GM23248 (cell line): ENCODE measurements around the gene MLLT6. TPM values are rescaled to one million over a fixed set of nuclear protein-coding genes. Genes with fewer than 3 reads are reported as not detected.
A peak's percentile ranks its signal among the peaks of the same experiment; 100 is the strongest.

Experiments
- DNase-seq: peaks from one replicate; pipeline ENCODE4 v3.0.0-alpha.2; 2015
- H2AFZ ChIP-seq: fragments of 200-600 bp; sonication (generic); 2 replicates; pipeline ENCODE4 v1.6.1; 2016; ENCODE audit warnings: antibody characterized with exemption
- H3F3A ChIP-seq: fragments of 200-600 bp; sonication (generic); 2 replicates; pipeline ENCODE4 v1.6.1; 2016; ENCODE audit warnings: mild to moderate bottlenecking, antibody characterized with exemption, mixed run types; ENCODE audit not compliant: insufficient read depth
- H3K27ac ChIP-seq: fragments of 200-600 bp; sonication (generic); 2 replicates; pipeline ENCODE4 v1.5.1; 2016; ENCODE audit warnings: mild to moderate bottlenecking
- H3K27me3 ChIP-seq: fragments of 200-600 bp; sonication (generic); replicated peaks from 2 replicates; pipeline ENCODE4 v1.6.1; 2016; ENCODE audit warnings: mild to moderate bottlenecking; ENCODE audit not compliant: insufficient read depth
- H3K36me3 ChIP-seq: fragments of 200-600 bp; sonication (generic); 2 replicates; pipeline ENCODE4 v1.6.1; 2016; ENCODE audit warnings: low read depth, mild to moderate bottlenecking
- H3K4me1 ChIP-seq: fragments of 200-600 bp; sonication (generic); 2 replicates; pipeline ENCODE4 v1.6.1; 2016; ENCODE audit warnings: mild to moderate bottlenecking; ENCODE audit not compliant: insufficient read depth
- H3K4me2 ChIP-seq: fragments of 200-600 bp; sonication (generic); one replicate; pipeline ENCODE4 v1.6.1; 2016; ENCODE audit warnings: mild to moderate bottlenecking; ENCODE audit not compliant: unreplicated experiment
- H3K4me3 ChIP-seq: fragments of 200-600 bp; sonication (generic); 2 replicates; pipeline ENCODE4 v1.5.1; 2016; ENCODE audit warnings: mild to moderate bottlenecking
- H3K79me2 ChIP-seq: fragments of 200-600 bp; sonication (generic); 2 replicates; pipeline ENCODE4 v1.6.1; 2016; ENCODE audit warnings: mild to moderate bottlenecking; ENCODE audit not compliant: insufficient read depth
- H3K9ac ChIP-seq: fragments of 200-600 bp; sonication (generic); 2 replicates; pipeline ENCODE4 v1.6.1; 2016; ENCODE audit warnings: mild to moderate bottlenecking
- H3K9me2 ChIP-seq: fragments of 200-600 bp; sonication (generic); 2 replicates; pipeline ENCODE4 v1.6.1; 2016; ENCODE audit warnings: mixed run types, mild to moderate bottlenecking, moderate library complexity; ENCODE audit not compliant: insufficient read depth
- H3K9me3 ChIP-seq: fragments of 200-600 bp; sonication (generic); one replicate; pipeline ENCODE4 v1.6.1; 2017; ENCODE audit warnings: low read depth
- H4K20me1 ChIP-seq: fragments of 200-600 bp; sonication (generic); 2 replicates; pipeline ENCODE4 v1.6.0; 2016; ENCODE audit not compliant: insufficient read depth
- EZH2 ChIP-seq: fragments of 200-600 bp; sonication (generic); IDR thresholded peaks from 2 replicates; pipeline ENCODE4 v1.6.1; 2018; ENCODE audit warnings: antibody characterized with exemption, mild to moderate bottlenecking; ENCODE audit not compliant: insufficient read depth, poor library complexity, severe bottlenecking
- EZH2phosphoT487 ChIP-seq: fragments of 200-600 bp; sonication (generic); IDR thresholded peaks from 2 replicates; pipeline ENCODE4 v1.6.1; 2018; ENCODE audit warnings: antibody characterized with exemption, moderate library complexity, mild to moderate bottlenecking, low read depth; ENCODE audit not compliant: insufficient read depth
- WGBS, 2 experiments: methylation state at CpG; one replicate each; pipeline ENCODE4 v1.1.6; 2015 to 2017; ENCODE audit warnings: low lambda C conversion rate in 2 of 2, low coverage in 1 of 2; ENCODE audit errors: missing lambda C conversion rate in 2 of 2; 5-methylcytosine and 5-hydroxymethylcytosine counted together
- in situ Hi-C: fragments of 300-500 bp; cut with MboI; formaldehyde crosslinking; loops from 2 replicates; pipeline ENCODE4 v1.15.0; 2020
- polyA plus RNA-seq: library from polyadenylated mRNA; unstranded; fragments of >200 nt; fragmentation: Nextera tagmentation; extraction: Ambion mirVana; gene quantifications from 2 replicates; pipeline ENCODE4 v1.2.1, GENCODE V29; 2016
- total RNA-seq: library from RNA; depleted of rRNA; stranded (reverse); fragments of >200 nt; shearing (Covaris generic); gene quantifications from 2 replicates; pipeline ENCODE4 v1.2.3, GENCODE V29; 2014

MLLT6 gene
- total and polyA plus RNA-seq, 2 experiments from 2014 or later: 3.1 to 18.9 TPM

GRCh38 chr17:38671939-38672720, 32.9 kb upstream of the MLLT6 start:
- no peaks in the 10 kb centered on the region for H3K9me3 ChIP-seq
- H3K27me3 ChIP-seq: peaks cover 13% of the 10 kb centered on the region; the same call in 1 of the 2 replicates
- H3K4me2 ChIP-seq: no peak overlapping the region
- TF ChIP-seq EZH2phosphoT487 (no peak), EZH2 (no peak)
- H3K79me2 ChIP-seq: no peaks in the 10 kb centered on the region
- no peaks in the 10 kb centered on the region for H3K9me2 ChIP-seq
- no peak overlapping the region for H3K27ac ChIP-seq
- WGBS, 2 experiments: 86 to 88% methylated on average over 11 to 12 of the region's 12 CpGs
- in situ Hi-C loops: no loop called here
- 0 out of 2 replicates have a peak, but pooled peaks cover 3% of the 10 kb centered on the region for H3K4me1 ChIP-seq
- no peak overlapping the region for H3K9ac ChIP-seq
- no peaks in the 10 kb centered on the region for H4K20me1 ChIP-seq
- H3F3A ChIP-seq: peaks cover 11% of the 10 kb centered on the region; the same call in 1 of the 2 replicates
- no peaks in the 10 kb centered on the region for H3K36me3 ChIP-seq
- H2AFZ ChIP-seq: no peak overlapping the region
- no peak overlapping the region for H3K4me3 ChIP-seq
- DNase-seq: no peak

GRCh38 chr17:38672788-38673706, 32.0 kb upstream of the MLLT6 start:
- no peaks in the 10 kb centered on the region for H3K79me2 ChIP-seq
- DNase-seq: no peak
- H3K36me3 ChIP-seq: no peaks in the 10 kb centered on the region
- H3K9me3 ChIP-seq: no peaks in the 10 kb centered on the region
- H3K4me1 ChIP-seq: 0 out of 2 replicates have a peak, but pooled peaks cover 3% of the 10 kb centered on the region
- H3K4me2 ChIP-seq: peak overlapping the region; percentile 74
- 18 to 29% methylated on average over 21 to 46 of the region's 46 CpGs for WGBS, 2 experiments
- peak overlapping the region; percentile 74 for H3K4me3 ChIP-seq
- in situ Hi-C loops: no loop called here
- H3K9me2 ChIP-seq: no peaks in the 10 kb centered on the region
- TF ChIP-seq EZH2 (no peak), EZH2phosphoT487 (no peak)
- peak overlapping the region; percentile 78 for H2AFZ ChIP-seq
- H3F3A ChIP-seq: peaks cover 11% of the 10 kb centered on the region; the same call in 1 of the 2 replicates
- no peaks in the 10 kb centered on the region for H4K20me1 ChIP-seq
- no peak overlapping the region for H3K27ac ChIP-seq
- no peak overlapping the region for H3K9ac ChIP-seq
- peaks cover 13% of the 10 kb centered on the region; the same call in 1 of the 2 replicates for H3K27me3 ChIP-seq

DNA sequence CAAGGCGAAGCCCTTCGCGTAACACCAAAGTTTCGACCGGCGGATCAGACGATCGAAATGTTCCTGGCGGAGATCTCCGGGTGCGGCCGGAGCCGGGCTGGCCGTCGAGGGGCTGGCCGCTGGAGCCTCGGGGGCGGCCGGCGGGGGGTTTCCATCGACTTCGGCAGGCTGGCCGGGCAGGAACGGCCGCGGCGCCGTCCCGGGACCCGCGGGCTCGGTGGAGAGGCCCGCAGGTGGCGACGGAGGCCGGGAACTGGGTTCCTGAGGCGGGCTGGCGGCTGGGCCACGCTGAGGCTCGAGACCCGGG, 31.4 kb upstream of the MLLT6 start:
- Histone ChIP-seq H4K20me1 (no peaks in the 10 kb centered on the region), H3K4me1 (0 out of 2 replicates have a peak, but pooled peaks cover 3% of the 10 kb centered on the region), H2AFZ (peak overlapping the region; percentile 78), H3F3A (peaks cover 11% of the 10 kb centered on the region; the same call in 1 of the 2 replicates), H3K9me2 (no peaks in the 10 kb centered on the region), H3K4me2 (peak overlapping the region; percentile 74), H3K79me2 (no peaks in the 10 kb centered on the region), H3K36me3 (no peaks in the 10 kb centered on the region), H3K27ac (no peak overlapping the region), H3K9me3 (no peaks in the 10 kb centered on the region), H3K9ac (peak overlapping the region; percentile 74), H3K27me3 (peaks cover 13% of the 10 kb centered on the region; the same call in 1 of the 2 replicates), H3K4me3 (peak overlapping the region; percentile 74)
- in situ Hi-C loops: no loop called here
- peak; percentile 59 for DNase-seq
- TF ChIP-seq EZH2phosphoT487 (0 out of 2 replicates have a peak, but pooled peaks have one; percentile 17), EZH2 (no peak)
- 2 to 4% methylated on average over 18 to 41 of the region's 41 CpGs for WGBS, 2 experiments
